Ascending aorta (tissue), 2 donors: ENCODE results near the gene PBX3. TPM values are rescaled to one million over a fixed set of nuclear protein-coding genes. Genes with fewer than 3 reads are reported as not detected.

Source experiments
- DNase-seq, 2 donors: peaks; one replicate each; pipeline ENCODE4 v3.0.0-alpha.2; 2019; ENCODE audit warnings: low spot score in 2 of 2
- H3K27ac ChIP-seq, 2 donors: fragments of 200-600 bp; sonication (generic); one replicate each; pipeline ENCODE4 v1.5.1; 2016 to 2017; ENCODE audit warnings: mild to moderate bottlenecking in 1 of 2
- H3K27me3 ChIP-seq: fragments of 200-600 bp; sonication (generic); one replicate; pipeline ENCODE4 v1.5.1; 2017
- H3K36me3 ChIP-seq, 2 donors: fragments of 200-600 bp; sonication (generic); one replicate each; pipeline ENCODE4 v1.5.1; 2016
- H3K4me1 ChIP-seq, 2 donors: fragments of 200-600 bp; sonication (generic); one replicate each; pipeline ENCODE4 v1.5.1; 2016 to 2017; ENCODE audit warnings: mild to moderate bottlenecking in 1 of 2
- H3K4me3 ChIP-seq, 2 donors: fragments of 200-600 bp; sonication (generic); one replicate each; pipeline ENCODE4 v1.5.1; 2016 to 2017; ENCODE audit warnings: mild to moderate bottlenecking in 1 of 2
- H3K9me3 ChIP-seq, 2 donors: fragments of 200-600 bp; sonication (generic); one replicate each; pipeline ENCODE4 v1.5.1; 2016
- intact Hi-C: fragments of 100-400 bp; cut with DNase I; formaldehyde crosslinking; loops from one replicate; pipeline ENCODE4 v1.15.1; 2023
- total RNA-seq: library from RNA; depleted of rRNA; stranded (reverse); fragments of >200 nt; gene quantifications from one replicate; pipeline ENCODE4 v1.1.0, GENCODE V29; 2016
- TF ChIP-seq, protein P1 (sequence below), 3 experiments: fragments of 200-600 bp in 2 of 3; fragments of 450-650 bp in 1 of 3; sonication (generic) in 2 of 3; IDR thresholded peaks; one replicate each; pipeline ENCODE4 v1.5.1; 2016 to 2019; ENCODE audit warnings: antibody characterized with exemption in 3 of 3, mild to moderate bottlenecking in 1 of 3, moderate library complexity in 1 of 3

PBX3 gene
- total RNA-seq, 1 donor from 2014 or later: 24.3 TPM

DNA sequence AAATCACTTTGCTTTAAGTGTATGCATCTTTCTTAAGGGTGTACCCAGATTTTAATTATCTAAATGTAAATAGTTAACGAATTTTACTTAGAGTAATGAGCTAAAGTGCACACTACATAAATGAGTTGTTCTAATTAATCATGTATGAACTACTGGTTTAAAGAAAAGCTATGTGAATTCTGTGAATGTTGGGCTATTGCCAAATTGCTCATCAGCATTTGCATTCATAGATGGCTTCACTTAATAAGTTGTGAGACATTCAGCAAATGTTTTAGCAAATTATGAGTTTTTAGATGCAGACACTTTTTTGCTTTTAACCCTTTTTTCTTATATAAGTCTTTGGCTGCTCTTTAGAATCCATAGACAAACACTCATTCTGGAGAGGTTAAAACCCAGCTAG, 175.7 kb downstream of the PBX3 start:
- H3K27ac ChIP-seq: no peak overlapping the region
- H3K4me3 ChIP-seq: no peak overlapping the region
- no peak for DNase-seq
- H3K9me3 ChIP-seq: no peaks in the 10 kb centered on the region
- H3K4me1 ChIP-seq: no peaks in the 10 kb centered on the region
- no peaks in the 10 kb centered on the region for H3K36me3 ChIP-seq
- TF ChIP-seq, protein P1, sequence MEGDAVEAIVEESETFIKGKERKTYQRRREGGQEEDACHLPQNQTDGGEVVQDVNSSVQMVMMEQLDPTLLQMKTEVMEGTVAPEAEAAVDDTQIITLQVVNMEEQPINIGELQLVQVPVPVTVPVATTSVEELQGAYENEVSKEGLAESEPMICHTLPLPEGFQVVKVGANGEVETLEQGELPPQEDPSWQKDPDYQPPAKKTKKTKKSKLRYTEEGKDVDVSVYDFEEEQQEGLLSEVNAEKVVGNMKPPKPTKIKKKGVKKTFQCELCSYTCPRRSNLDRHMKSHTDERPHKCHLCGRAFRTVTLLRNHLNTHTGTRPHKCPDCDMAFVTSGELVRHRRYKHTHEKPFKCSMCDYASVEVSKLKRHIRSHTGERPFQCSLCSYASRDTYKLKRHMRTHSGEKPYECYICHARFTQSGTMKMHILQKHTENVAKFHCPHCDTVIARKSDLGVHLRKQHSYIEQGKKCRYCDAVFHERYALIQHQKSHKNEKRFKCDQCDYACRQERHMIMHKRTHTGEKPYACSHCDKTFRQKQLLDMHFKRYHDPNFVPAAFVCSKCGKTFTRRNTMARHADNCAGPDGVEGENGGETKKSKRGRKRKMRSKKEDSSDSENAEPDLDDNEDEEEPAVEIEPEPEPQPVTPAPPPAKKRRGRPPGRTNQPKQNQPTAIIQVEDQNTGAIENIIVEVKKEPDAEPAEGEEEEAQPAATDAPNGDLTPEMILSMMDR (IDR thresholded peaks at IDR 0.05): no peak
- intact Hi-C loops: no loop called here
- no peaks in the 10 kb centered on the region for H3K27me3 ChIP-seq

DNA sequence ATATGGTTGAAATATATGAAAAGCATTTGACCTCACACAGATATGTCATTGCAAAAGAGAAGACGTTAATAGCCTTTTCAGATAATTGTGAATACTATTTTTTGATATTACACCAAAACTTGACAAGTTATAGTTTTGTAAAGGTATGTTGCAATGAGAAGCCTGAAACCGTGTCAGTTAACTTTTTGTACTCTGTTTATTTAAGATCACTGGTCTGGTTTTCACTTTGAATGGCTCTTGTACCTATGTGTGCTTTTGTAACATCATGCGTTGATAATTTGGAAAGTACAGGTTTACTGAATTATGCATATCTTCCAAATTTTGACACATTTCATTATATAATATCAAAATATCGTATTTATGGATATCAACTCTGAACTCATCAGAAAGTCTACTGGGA, 177.2 kb downstream of the PBX3 start:
- H3K36me3 ChIP-seq: no peaks in the 10 kb centered on the region
- H3K4me1 ChIP-seq: no peaks in the 10 kb centered on the region
- H3K4me3 ChIP-seq: no peak overlapping the region
- intact Hi-C loops: no loop called here
- H3K27me3 ChIP-seq: no peaks in the 10 kb centered on the region
- no peak overlapping the region for H3K27ac ChIP-seq
- TF ChIP-seq, protein P1 (IDR thresholded peaks at IDR 0.05): no peak
- H3K9me3 ChIP-seq: no peaks in the 10 kb centered on the region
- no peak for DNase-seq

DNA sequence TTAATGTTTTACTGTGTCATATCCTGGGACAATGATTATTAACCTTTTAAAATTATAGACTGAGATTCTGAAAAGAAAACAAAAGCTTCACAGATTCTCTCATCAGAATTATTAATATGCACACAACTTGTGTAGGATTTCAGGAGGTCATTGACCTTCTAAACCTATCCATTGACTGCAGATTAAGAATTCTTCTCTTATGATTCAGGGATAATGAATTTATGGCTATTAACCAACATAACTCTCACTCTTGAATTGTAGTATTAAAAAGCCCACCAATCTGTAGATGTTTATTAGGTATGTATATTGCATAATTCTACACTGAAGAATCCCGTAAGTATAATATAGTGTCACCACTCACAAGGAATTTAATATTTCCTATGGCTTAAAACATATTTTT, 179.8 kb downstream of the PBX3 start:
- Histone ChIP-seq H3K9me3 (no peaks in the 10 kb centered on the region), H3K4me1 (no peaks in the 10 kb centered on the region), H3K4me3 (no peak overlapping the region), H3K36me3 (no peaks in the 10 kb centered on the region), H3K27ac (no peak overlapping the region), H3K27me3 (no peaks in the 10 kb centered on the region)
- intact Hi-C loops: no loop called here
- DNase-seq: no peak
- TF ChIP-seq, protein P1 (IDR thresholded peaks at IDR 0.05): no peak

DNA sequence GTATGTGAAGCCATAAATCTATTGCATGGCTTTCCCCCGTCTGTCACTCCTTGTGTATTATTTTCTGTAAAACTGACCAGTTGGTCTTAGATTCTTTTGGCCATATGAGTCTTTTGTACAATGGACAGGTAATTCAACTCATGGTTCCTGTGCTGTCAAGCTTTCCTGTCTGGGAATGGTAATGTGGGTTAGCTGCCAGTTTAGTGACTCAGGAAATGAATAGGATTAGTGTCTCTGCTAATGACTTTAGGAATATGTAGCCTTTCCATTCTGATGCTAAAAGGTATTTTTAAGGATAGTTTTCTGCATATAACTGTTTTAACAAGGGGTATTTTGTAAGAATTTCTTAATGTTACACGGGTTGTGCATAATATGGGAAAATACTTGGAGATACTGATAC, 182.7 kb downstream of the PBX3 start:
- no peak overlapping the region for H3K27ac ChIP-seq
- no peaks in the 10 kb centered on the region for H3K36me3 ChIP-seq
- no peak overlapping the region for H3K4me3 ChIP-seq
- no peaks in the 10 kb centered on the region for H3K4me1 ChIP-seq
- no peaks in the 10 kb centered on the region for H3K27me3 ChIP-seq
- intact Hi-C loops: no loop called here
- no peak for DNase-seq
- no peaks in the 10 kb centered on the region for H3K9me3 ChIP-seq
- TF ChIP-seq, protein P1 (IDR thresholded peaks at IDR 0.05): no peak

DNA sequence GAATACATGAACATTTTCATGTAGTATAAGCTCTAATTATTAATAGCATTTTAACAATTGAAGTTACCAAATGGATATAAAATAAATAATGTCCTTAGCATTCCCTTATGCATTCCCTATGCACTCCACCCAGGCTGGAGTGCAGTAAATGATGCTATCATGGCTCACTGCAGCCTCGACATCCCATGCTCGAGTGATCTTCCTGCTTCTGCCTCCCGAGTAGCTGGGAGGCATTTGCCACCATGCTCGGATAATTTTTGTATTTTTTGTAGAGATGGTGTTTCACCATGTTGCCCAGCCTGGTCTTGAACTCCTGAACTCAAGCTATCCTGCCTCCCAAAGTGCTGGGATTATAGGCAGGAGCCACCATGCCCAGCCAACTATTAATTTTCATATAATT, 184.0 kb downstream of the PBX3 start:
- DNase-seq: no peak
- no peak overlapping the region for H3K4me3 ChIP-seq
- H3K27ac ChIP-seq: no peak overlapping the region
- TF ChIP-seq, protein P1 (IDR thresholded peaks at IDR 0.05): no peak
- no peaks in the 10 kb centered on the region for H3K4me1 ChIP-seq
- H3K36me3 ChIP-seq: peaks cover 0 to 5% of the 10 kb centered on the region in 2 donors
- no peaks in the 10 kb centered on the region for H3K9me3 ChIP-seq
- intact Hi-C loops: no loop called here
- H3K27me3 ChIP-seq: no peaks in the 10 kb centered on the region

DNA sequence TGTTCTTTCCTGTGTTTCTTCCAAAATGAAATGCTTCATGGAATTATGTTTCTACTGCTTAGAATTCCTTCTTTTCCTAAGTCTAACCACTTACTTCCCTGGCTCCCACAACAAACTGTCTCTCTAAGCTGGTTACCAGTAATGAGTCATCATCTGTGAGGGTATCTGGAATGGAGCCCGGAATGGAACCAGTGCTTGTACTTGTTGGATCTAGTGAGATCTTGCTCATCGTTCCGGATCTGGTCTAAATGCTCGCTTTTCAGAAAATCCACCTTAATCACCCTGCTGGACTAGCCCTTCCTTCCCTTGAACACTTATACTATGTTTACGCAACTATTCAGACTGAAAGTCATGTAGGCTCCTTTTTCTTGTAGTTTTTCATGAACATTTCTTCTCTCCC, 184.8 kb downstream of the PBX3 start:
- no peak overlapping the region for H3K27ac ChIP-seq
- no peaks in the 10 kb centered on the region for H3K4me1 ChIP-seq
- H3K4me3 ChIP-seq: no peak overlapping the region
- intact Hi-C loops: no loop called here
- peaks cover 0 to 5% of the 10 kb centered on the region in 2 donors for H3K36me3 ChIP-seq
- peak in 1 of 2 donors; percentile 68 for DNase-seq
- no peaks in the 10 kb centered on the region for H3K27me3 ChIP-seq
- TF ChIP-seq, protein P1 (IDR thresholded peaks at IDR 0.05): no peak
- H3K9me3 ChIP-seq: no peaks in the 10 kb centered on the region
